GM12874 (cell line): ENCODE data around the gene KAZN.

Experiments used
- CTCF ChIP-seq: IDR thresholded peaks from 2 replicates; pipeline ENCODE4 v1.5.1; 2011; ENCODE audit warnings: low read depth, mild to moderate bottlenecking, control low read depth, low read length, moderate library complexity; ENCODE audit not compliant: insufficient read depth

Gene KAZN

GRCh38 chr1:14808768-14809167, 210.3 kb downstream of the KAZN start:
- no peak for TF ChIP-seq CTCF

- TF ChIP-seq CTCF: no peak
These were observed 210.9 kb downstream of the KAZN start for GRCh38 chr1:14809191-14809981.

- no peak for TF ChIP-seq CTCF
These were observed 212.3 kb downstream of the KAZN start for GRCh38 chr1:14810595-14811361.

- no peak for TF ChIP-seq CTCF
These were observed 213.1 kb downstream of the KAZN start for GRCh38 chr1:14811573-14811972.

- TF ChIP-seq CTCF: no peak
These were observed 213.7 kb downstream of the KAZN start for GRCh38 chr1:14812189-14812588.

- no peak for TF ChIP-seq CTCF
These were observed 216.8 kb downstream of the KAZN start for GRCh38 chr1:14815175-14815877.
